ENCODE results near the gene ADCY2.

The ADCY2 gene

GRCh38 chr5:7801891-7802614 lies 406.1 kb downstream of the ADCY2 start:
- H3K27ac ChIP-seq (ENCODE audit: low read depth, low read length, severe bottlenecking): no peak overlapping the region
- 95 to 97% methylated on average over 11 to 12 of the region's 14 CpGs for WGBS, 2 experiments (ENCODE audit: insufficient coverage in 2 of 2)
- H3K36me3 ChIP-seq (ENCODE audit: control insufficient read depth, insufficient read depth, low read length): no peaks in the 10 kb centered on the region
- H3K4me1 ChIP-seq (ENCODE audit: control insufficient read depth, insufficient read depth, low read length, poor library complexity, severe bottlenecking): no peaks in the 10 kb centered on the region
- no peaks in the 10 kb centered on the region for H3K9me3 ChIP-seq (ENCODE audit: control insufficient read depth, low read length)
- H3K4me3 ChIP-seq (ENCODE audit: extremely low read depth, insufficient read depth, low read length, poor library complexity, severe bottlenecking): no peak overlapping the region

GRCh38 chr5:7802855-7803254 lies 406.9 kb downstream of the ADCY2 start:
- Histone ChIP-seq H3K4me1 (ENCODE audit: control insufficient read depth, insufficient read depth, low read length, poor library complexity, severe bottlenecking) (no peaks in the 10 kb centered on the region), H3K9me3 (ENCODE audit: control insufficient read depth, low read length) (no peaks in the 10 kb centered on the region), H3K4me3 (ENCODE audit: extremely low read depth, insufficient read depth, low read length, poor library complexity, severe bottlenecking) (no peak overlapping the region), H3K27ac (ENCODE audit: low read depth, low read length, severe bottlenecking) (no peak overlapping the region), H3K36me3 (ENCODE audit: control insufficient read depth, insufficient read depth, low read length) (no peaks in the 10 kb centered on the region)
- WGBS, 2 experiments (ENCODE audit: insufficient coverage in 2 of 2): 100% methylated on average over 1 to 2 of the region's 6 CpGs

GRCh38 chr5:7803937-7804336 lies 408.0 kb downstream of the ADCY2 start:
- Histone ChIP-seq H3K4me3 (ENCODE audit: extremely low read depth, insufficient read depth, low read length, poor library complexity, severe bottlenecking) (no peak overlapping the region), H3K9me3 (ENCODE audit: control insufficient read depth, low read length) (no peaks in the 10 kb centered on the region), H3K36me3 (ENCODE audit: control insufficient read depth, insufficient read depth, low read length) (no peaks in the 10 kb centered on the region), H3K4me1 (ENCODE audit: control insufficient read depth, insufficient read depth, low read length, poor library complexity, severe bottlenecking) (no peaks in the 10 kb centered on the region), H3K27ac (ENCODE audit: low read depth, low read length, severe bottlenecking) (no peak overlapping the region)
- WGBS, 2 experiments (ENCODE audit: insufficient coverage in 2 of 2): 100% methylated on average over 1 of the region's 2 CpGs; no CpG with 5 or more reads in 1 of the 2 experiments

GRCh38 chr5:7805379-7805778 lies 409.4 kb downstream of the ADCY2 start:
- WGBS, 2 experiments (ENCODE audit: insufficient coverage in 2 of 2): 95% methylated on average over 2 of the region's 2 CpGs; no CpG with 5 or more reads in 1 of the 2 experiments
- H3K9me3 ChIP-seq (ENCODE audit: control insufficient read depth, low read length): no peaks in the 10 kb centered on the region
- H3K27ac ChIP-seq (ENCODE audit: low read depth, low read length, severe bottlenecking): no peak overlapping the region
- H3K4me3 ChIP-seq (ENCODE audit: extremely low read depth, insufficient read depth, low read length, poor library complexity, severe bottlenecking): no peak overlapping the region
- no peaks in the 10 kb centered on the region for H3K36me3 ChIP-seq (ENCODE audit: control insufficient read depth, insufficient read depth, low read length)
- H3K4me1 ChIP-seq (ENCODE audit: control insufficient read depth, insufficient read depth, low read length, poor library complexity, severe bottlenecking): no peaks in the 10 kb centered on the region

- 100% methylated on average over 1 of the region's 4 CpGs; no CpG with 5 or more reads in 1 of the 2 experiments for WGBS, 2 experiments (ENCODE audit: insufficient coverage in 2 of 2)
- no peaks in the 10 kb centered on the region for H3K4me1 ChIP-seq (ENCODE audit: control insufficient read depth, insufficient read depth, low read length, poor library complexity, severe bottlenecking)
- no peaks in the 10 kb centered on the region for H3K36me3 ChIP-seq (ENCODE audit: control insufficient read depth, insufficient read depth, low read length)
- H3K27ac ChIP-seq (ENCODE audit: low read depth, low read length, severe bottlenecking): no peak overlapping the region
- H3K9me3 ChIP-seq (ENCODE audit: control insufficient read depth, low read length): no peaks in the 10 kb centered on the region
- H3K4me3 ChIP-seq (ENCODE audit: extremely low read depth, insufficient read depth, low read length, poor library complexity, severe bottlenecking): no peak overlapping the region
These were observed 413.1 kb downstream of the ADCY2 start for GRCh38 chr5:7808998-7809397.

- Histone ChIP-seq H3K4me1 (ENCODE audit: control insufficient read depth, insufficient read depth, low read length, poor library complexity, severe bottlenecking) (no peaks in the 10 kb centered on the region), H3K4me3 (ENCODE audit: extremely low read depth, insufficient read depth, low read length, poor library complexity, severe bottlenecking) (no peak overlapping the region), H3K9me3 (ENCODE audit: control insufficient read depth, low read length) (no peaks in the 10 kb centered on the region), H3K27ac (ENCODE audit: low read depth, low read length, severe bottlenecking) (no peak overlapping the region), H3K36me3 (ENCODE audit: control insufficient read depth, insufficient read depth, low read length) (no peaks in the 10 kb centered on the region)
- 90 to 94% methylated on average over 4 to 5 of the region's 5 CpGs for WGBS, 2 experiments (ENCODE audit: insufficient coverage in 2 of 2)
These were observed 415.8 kb downstream of the ADCY2 start for GRCh38 chr5:7811715-7812114.

GRCh38 chr5:7813007-7813406 lies 417.1 kb downstream of the ADCY2 start:
- Histone ChIP-seq H3K4me3 (ENCODE audit: extremely low read depth, insufficient read depth, low read length, poor library complexity, severe bottlenecking) (no peak overlapping the region), H3K4me1 (ENCODE audit: control insufficient read depth, insufficient read depth, low read length, poor library complexity, severe bottlenecking) (no peaks in the 10 kb centered on the region), H3K27ac (ENCODE audit: low read depth, low read length, severe bottlenecking) (no peak overlapping the region), H3K36me3 (ENCODE audit: control insufficient read depth, insufficient read depth, low read length) (no peaks in the 10 kb centered on the region), H3K9me3 (ENCODE audit: control insufficient read depth, low read length) (no peaks in the 10 kb centered on the region)
- WGBS, 2 experiments (ENCODE audit: insufficient coverage in 2 of 2): no CpG with 5 or more reads among the region's 2 CpGs

- no peak overlapping the region for H3K4me3 ChIP-seq (ENCODE audit: extremely low read depth, insufficient read depth, low read length, poor library complexity, severe bottlenecking)
- no peak overlapping the region for H3K27ac ChIP-seq (ENCODE audit: low read depth, low read length, severe bottlenecking)
- no peaks in the 10 kb centered on the region for H3K36me3 ChIP-seq (ENCODE audit: control insufficient read depth, insufficient read depth, low read length)
- WGBS, 2 experiments (ENCODE audit: insufficient coverage in 2 of 2): 86% methylated on average over 2 of the region's 3 CpGs; no CpG with 5 or more reads in 1 of the 2 experiments
- no peaks in the 10 kb centered on the region for H3K9me3 ChIP-seq (ENCODE audit: control insufficient read depth, low read length)
- H3K4me1 ChIP-seq (ENCODE audit: control insufficient read depth, insufficient read depth, low read length, poor library complexity, severe bottlenecking): no peaks in the 10 kb centered on the region
These were observed 417.6 kb downstream of the ADCY2 start for GRCh38 chr5:7813576-7813975.

- H3K4me1 ChIP-seq (ENCODE audit: control insufficient read depth, insufficient read depth, low read length, poor library complexity, severe bottlenecking): no peaks in the 10 kb centered on the region
- no peak overlapping the region for H3K4me3 ChIP-seq (ENCODE audit: extremely low read depth, insufficient read depth, low read length, poor library complexity, severe bottlenecking)
- no peaks in the 10 kb centered on the region for H3K9me3 ChIP-seq (ENCODE audit: control insufficient read depth, low read length)
- whole genome bisulfite sequencing, 2 experiments (ENCODE audit: insufficient coverage in 2 of 2): 93 to 97% methylated on average over 9 to 10 of the region's 10 CpGs
- H3K27ac ChIP-seq (ENCODE audit: low read depth, low read length, severe bottlenecking): no peak overlapping the region
- no peaks in the 10 kb centered on the region for H3K36me3 ChIP-seq (ENCODE audit: control insufficient read depth, insufficient read depth, low read length)
These were observed 418.9 kb downstream of the ADCY2 start for GRCh38 chr5:7814816-7815215.

- H3K36me3 ChIP-seq (ENCODE audit: control insufficient read depth, insufficient read depth, low read length): no peaks in the 10 kb centered on the region
- WGBS, 2 experiments (ENCODE audit: insufficient coverage in 2 of 2): 23 to 28% methylated on average over 9 to 10 of the region's 12 CpGs
- H3K27ac ChIP-seq (ENCODE audit: low read depth, low read length, severe bottlenecking): no peak overlapping the region
These were observed 420.1 kb downstream of the ADCY2 start for GRCh38 chr5:7815892-7816534.

GRCh38 chr5:7816535-7816901 lies 420.6 kb downstream of the ADCY2 start:
- H3K9me3 ChIP-seq (ENCODE audit: control insufficient read depth, low read length): no peaks in the 10 kb centered on the region
- H3K4me3 ChIP-seq (ENCODE audit: extremely low read depth, insufficient read depth, low read length, poor library complexity, severe bottlenecking): no peak overlapping the region
- H3K36me3 ChIP-seq (ENCODE audit: control insufficient read depth, insufficient read depth, low read length): peaks cover under 1% of the 10 kb centered on the region
- H3K27ac ChIP-seq (ENCODE audit: low read depth, low read length, severe bottlenecking): no peak overlapping the region
- H3K4me1 ChIP-seq (ENCODE audit: control insufficient read depth, insufficient read depth, low read length, poor library complexity, severe bottlenecking): no peaks in the 10 kb centered on the region
- 45 to 79% methylated on average over 2 to 9 of the region's 9 CpGs for WGBS, 2 experiments (ENCODE audit: insufficient coverage in 2 of 2)

More at GRCh38 chr5:7815892-7816534, 420.1 kb downstream of the ADCY2 start:
- Histone ChIP-seq H3K4me1 (ENCODE audit: control insufficient read depth, insufficient read depth, low read length, poor library complexity, severe bottlenecking) (no peaks in the 10 kb centered on the region), H3K9me3 (ENCODE audit: control insufficient read depth, low read length) (no peaks in the 10 kb centered on the region), H3K4me3 (ENCODE audit: extremely low read depth, insufficient read depth, low read length, poor library complexity, severe bottlenecking) (no peak overlapping the region)

All from mesodermal cell (in vitro differentiated cells).